T-helper 1 cell treated with Interleukin-12 subunit alpha and Interleukin-12 subunit beta and Interleukin-4 antibody, amounts not matched to agents 30 ng/mL and 1 ng/mL, for 36 hours (primary cell): Measurements from ENCODE around the gene CP. TPM values are rescaled to one million over a fixed set of nuclear protein-coding genes. Genes with fewer than 3 reads are reported as not detected.

Source experiments
- intact Hi-C: fragments of 100-400 bp; cut with micrococcal nuclease; formaldehyde crosslinking; loops from one replicate; pipeline ENCODE4 v1.15.1; 2024
- total RNA-seq: library from RNA; stranded (reverse); gene quantifications from 2 replicates; pipeline ENCODE4 v1.2.3, GENCODE V29; 2022

CP gene
- total RNA-seq, 1 donor from 2014 or later, result not detected

DNA sequence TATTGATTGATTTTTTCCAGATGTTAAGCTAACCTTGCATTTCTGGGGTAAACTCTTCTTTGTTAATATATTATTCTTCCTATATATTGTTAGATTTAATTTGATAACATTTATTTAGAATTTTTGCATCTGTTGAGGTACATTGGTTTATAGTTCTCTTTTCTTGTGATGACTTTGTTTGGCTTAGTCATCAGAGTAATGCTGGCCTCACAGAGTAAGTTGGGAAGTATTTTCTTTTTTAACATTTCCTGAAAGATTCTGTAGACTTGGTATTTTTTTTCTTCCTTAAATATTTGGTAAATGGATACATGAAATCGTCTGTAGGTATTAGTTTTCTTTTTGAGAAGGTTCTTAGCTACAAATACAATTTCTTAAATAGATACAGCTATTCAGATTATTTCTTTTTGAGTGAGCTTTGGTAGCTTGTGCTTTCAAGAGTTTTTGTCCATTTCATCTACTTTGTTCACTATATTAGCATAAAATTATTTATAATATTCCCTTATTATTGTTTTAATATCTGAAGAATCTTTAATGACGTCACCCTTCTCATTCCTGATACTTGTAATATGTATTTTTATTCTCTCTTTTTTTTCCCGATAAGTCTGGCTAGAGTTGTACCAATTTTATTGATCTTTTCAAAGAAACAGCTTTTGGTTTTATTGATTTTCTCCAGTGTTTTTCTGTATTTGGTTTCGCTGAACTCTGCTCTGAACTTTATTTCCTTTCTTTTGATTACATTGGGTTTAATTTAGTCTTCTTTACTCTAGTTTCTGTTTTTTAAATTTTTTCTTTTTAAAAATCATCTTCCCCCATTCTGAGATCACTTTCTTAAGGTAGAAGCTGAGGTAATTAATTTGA is 98.7 kb downstream of the CP start:
- intact Hi-C loops, result loop anchor here (5.0 kb wide), 2 partner anchors 269 to 364 kb away; no protein-coding TSS in a partner anchor

Other genes starting within 250 kb of the CP start
- 51.1 and 54.3 TPM in 2 replicates for gene GYG1, start 230.3 kb downstream of the CP start, total RNA-seq
- gene HLTF, start 135.3 kb downstream of the CP start, total RNA-seq, result 17.7 and 18.4 TPM in 2 replicates
- gene HPS3, start 92.2 kb downstream of the CP start, total RNA-seq, result 19.1 and 20.9 TPM in 2 replicates
- gene TM4SF18, start 111.8 kb upstream of the CP start, total RNA-seq, result not detected in 2 replicates
- 0.29 and 0.41 TPM in 2 replicates for gene TM4SF1, start 155.8 kb upstream of the CP start, total RNA-seq